DND-41 (cell line): ENCODE data around the gene PARVB.
"Not testable (repeated sequence)": the region's sequence is repeated elsewhere in the genome, so short reads cannot be mapped to it uniquely, and the experiment has no call there.

Experiments used
- ATAC-seq: fragments of 200-7000 bp; cut with Tn5 transposase; 3 replicates; pipeline ENCODE4 v1.9.1; 2021; ENCODE audit warnings: low read depth; ENCODE audit not compliant: insufficient read depth
- DNase-seq: peaks from one replicate; pipeline ENCODE4 v3.0.0-alpha.2; 2020
- H2AFZ ChIP-seq: 2 replicates; pipeline ENCODE4 v1.6.0; 2012; ENCODE audit warnings: low read depth, low read length
- H3K27ac ChIP-seq: 2 replicates; pipeline ENCODE4 v1.5.1; 2012; ENCODE audit warnings: low read length, inconsistent platforms
- H3K27me3 ChIP-seq: fragments of 200-600 bp; sonication (generic); 2 replicates; pipeline ENCODE4 v1.6.0; 2012; ENCODE audit warnings: low read length, mild to moderate bottlenecking, inconsistent platforms; ENCODE audit not compliant: insufficient read depth, poor library complexity
- H3K36me3 ChIP-seq: 2 replicates; pipeline ENCODE4 v1.5.1; 2012; ENCODE audit warnings: low read length, inconsistent platforms; ENCODE audit not compliant: insufficient read depth
- H3K4me1 ChIP-seq: 2 replicates; pipeline ENCODE4 v1.5.1; 2012; ENCODE audit warnings: mild to moderate bottlenecking, low read length; ENCODE audit not compliant: insufficient read depth
- H3K4me2 ChIP-seq: 2 replicates; pipeline ENCODE4 v1.6.0; 2012; ENCODE audit warnings: mild to moderate bottlenecking, moderate library complexity, low read length, inconsistent platforms; ENCODE audit not compliant: insufficient read depth
- H3K4me3 ChIP-seq, 2 experiments: fragments of 200-600 bp in 1 of 2; shearing (Covaris generic) in 1 of 2; 2 replicates each; pipeline ENCODE4 v1.5.1; 2012 to 2016; ENCODE audit warnings: inconsistent platforms in 2 of 2, low read length in 2 of 2, mild to moderate bottlenecking in 2 of 2, low read depth in 1 of 2, moderate library complexity in 1 of 2
- H3K79me2 ChIP-seq: 2 replicates; pipeline ENCODE4 v1.6.0; 2012; ENCODE audit warnings: low read length, inconsistent platforms; ENCODE audit not compliant: insufficient read depth
- H3K9ac ChIP-seq: 2 replicates; pipeline ENCODE4 v1.6.0; 2012; ENCODE audit warnings: low read depth, mild to moderate bottlenecking, inconsistent platforms, low read length, moderate library complexity
- H3K9me3 ChIP-seq: 2 replicates; pipeline ENCODE4 v1.5.1; 2012; ENCODE audit warnings: low read length, moderate library complexity, mild to moderate bottlenecking, inconsistent platforms; ENCODE audit not compliant: insufficient read depth, severe bottlenecking
- H4K20me1 ChIP-seq: 2 replicates; pipeline ENCODE4 v1.6.0; 2012; ENCODE audit warnings: low read length; ENCODE audit not compliant: insufficient read depth
- EZH2 ChIP-seq: IDR thresholded peaks from 3 replicates; pipeline ENCODE4 v1.6.1; 2012; ENCODE audit warnings: borderline replicate concordance, low read depth, mild to moderate bottlenecking, moderate library complexity, low read length, inconsistent platforms; ENCODE audit not compliant: severe bottlenecking
- TF ChIP-seq, protein P1 (sequence below): IDR thresholded peaks from 2 replicates; pipeline ENCODE4 v1.5.1; 2012; ENCODE audit warnings: borderline replicate concordance, low read length, moderate library complexity, mild to moderate bottlenecking; ENCODE audit not compliant: poor library complexity, severe bottlenecking; ENCODE audit errors: extremely low read depth

Gene PARVB

DNA sequence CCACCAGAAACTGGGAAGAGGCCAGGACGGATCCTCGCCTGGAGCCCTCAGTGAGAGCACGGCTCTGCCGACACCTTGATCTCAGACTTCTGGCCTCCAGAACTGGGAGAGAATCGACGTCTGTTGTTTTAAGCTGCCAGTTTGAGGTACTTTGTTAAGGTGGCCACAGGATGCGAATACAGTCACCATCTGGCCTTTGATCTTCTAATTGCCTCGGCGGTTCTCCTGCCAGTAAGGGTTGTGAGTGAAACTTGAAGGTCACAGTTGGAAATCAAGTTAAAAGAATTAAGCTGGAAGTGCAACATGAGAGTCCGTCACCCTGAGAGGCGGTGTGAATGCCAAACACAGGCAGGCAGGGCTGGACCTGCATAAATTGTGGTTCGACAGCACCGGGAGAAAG is 27.9 kb downstream of the PARVB start:
- H3K4me2 ChIP-seq = no peak overlapping the region
- H3K27me3 ChIP-seq = no peaks in the 10 kb centered on the region
- no peak overlapping the region for H3K4me3 ChIP-seq
- H3K79me2 ChIP-seq = no peaks in the 10 kb centered on the region
- no peaks in the 10 kb centered on the region for H3K4me1 ChIP-seq
- no peak for TF ChIP-seq EZH2
- TF ChIP-seq, protein P1, sequence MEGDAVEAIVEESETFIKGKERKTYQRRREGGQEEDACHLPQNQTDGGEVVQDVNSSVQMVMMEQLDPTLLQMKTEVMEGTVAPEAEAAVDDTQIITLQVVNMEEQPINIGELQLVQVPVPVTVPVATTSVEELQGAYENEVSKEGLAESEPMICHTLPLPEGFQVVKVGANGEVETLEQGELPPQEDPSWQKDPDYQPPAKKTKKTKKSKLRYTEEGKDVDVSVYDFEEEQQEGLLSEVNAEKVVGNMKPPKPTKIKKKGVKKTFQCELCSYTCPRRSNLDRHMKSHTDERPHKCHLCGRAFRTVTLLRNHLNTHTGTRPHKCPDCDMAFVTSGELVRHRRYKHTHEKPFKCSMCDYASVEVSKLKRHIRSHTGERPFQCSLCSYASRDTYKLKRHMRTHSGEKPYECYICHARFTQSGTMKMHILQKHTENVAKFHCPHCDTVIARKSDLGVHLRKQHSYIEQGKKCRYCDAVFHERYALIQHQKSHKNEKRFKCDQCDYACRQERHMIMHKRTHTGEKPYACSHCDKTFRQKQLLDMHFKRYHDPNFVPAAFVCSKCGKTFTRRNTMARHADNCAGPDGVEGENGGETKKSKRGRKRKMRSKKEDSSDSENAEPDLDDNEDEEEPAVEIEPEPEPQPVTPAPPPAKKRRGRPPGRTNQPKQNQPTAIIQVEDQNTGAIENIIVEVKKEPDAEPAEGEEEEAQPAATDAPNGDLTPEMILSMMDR = no peak
- H3K27ac ChIP-seq = no peak overlapping the region
- H3K9me3 ChIP-seq = no peaks in the 10 kb centered on the region
- no peak overlapping the region for H2AFZ ChIP-seq
- H3K36me3 ChIP-seq = no peaks in the 10 kb centered on the region
- DNase-seq (no peak), ATAC-seq (no peak)
- H3K9ac ChIP-seq = no peak overlapping the region
- no peaks in the 10 kb centered on the region for H4K20me1 ChIP-seq

DNA sequence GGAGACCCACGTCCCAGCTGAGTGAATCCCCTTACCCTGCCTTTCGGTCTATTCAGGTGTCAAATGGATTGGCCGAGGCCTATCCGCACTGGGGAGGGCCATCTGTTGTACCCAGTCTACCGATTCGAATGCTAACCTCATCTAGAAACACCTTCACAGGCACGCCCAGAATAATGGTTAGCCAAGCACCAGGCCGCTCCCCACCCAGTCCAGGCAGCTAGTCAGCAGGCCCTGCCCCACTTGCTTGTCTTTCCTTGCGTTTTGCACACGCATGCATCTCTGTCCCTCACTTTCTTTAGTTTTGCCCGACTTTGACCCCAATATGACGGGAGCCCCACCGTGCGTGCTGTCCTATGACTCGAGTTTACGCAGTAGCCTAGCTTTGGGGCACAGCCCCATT is 31.7 kb downstream of the PARVB start:
- Histone ChIP-seq H2AFZ (no peak overlapping the region), H3K9ac (no peak overlapping the region), H3K36me3 (no peaks in the 10 kb centered on the region), H4K20me1 (no peaks in the 10 kb centered on the region), H3K4me1 (no peaks in the 10 kb centered on the region), H3K27me3 (no peaks in the 10 kb centered on the region), H3K4me3 (no peak overlapping the region), H3K9me3 (peaks cover 3% of the 10 kb centered on the region), H3K27ac (no peak overlapping the region), H3K4me2 (no peak overlapping the region), H3K79me2 (no peaks in the 10 kb centered on the region)
- DNase-seq (no peak), ATAC-seq (no peak)
- TF ChIP-seq EZH2 = no peak
- TF ChIP-seq, protein P1 = no peak

- H3K27ac ChIP-seq, H3K79me2 ChIP-seq, H3K4me1 ChIP-seq, H3K4me3 ChIP-seq, H2AFZ ChIP-seq, H3K9me3 ChIP-seq, H3K4me2 ChIP-seq, ATAC-seq, H3K27me3 ChIP-seq, H3K36me3 ChIP-seq, DNase-seq, H3K9ac ChIP-seq, H4K20me1 ChIP-seq: not testable (repeated sequence)
Observed at GRCh38 chr22:44056649-44057048, 32.5 kb downstream of the PARVB start.

DNA sequence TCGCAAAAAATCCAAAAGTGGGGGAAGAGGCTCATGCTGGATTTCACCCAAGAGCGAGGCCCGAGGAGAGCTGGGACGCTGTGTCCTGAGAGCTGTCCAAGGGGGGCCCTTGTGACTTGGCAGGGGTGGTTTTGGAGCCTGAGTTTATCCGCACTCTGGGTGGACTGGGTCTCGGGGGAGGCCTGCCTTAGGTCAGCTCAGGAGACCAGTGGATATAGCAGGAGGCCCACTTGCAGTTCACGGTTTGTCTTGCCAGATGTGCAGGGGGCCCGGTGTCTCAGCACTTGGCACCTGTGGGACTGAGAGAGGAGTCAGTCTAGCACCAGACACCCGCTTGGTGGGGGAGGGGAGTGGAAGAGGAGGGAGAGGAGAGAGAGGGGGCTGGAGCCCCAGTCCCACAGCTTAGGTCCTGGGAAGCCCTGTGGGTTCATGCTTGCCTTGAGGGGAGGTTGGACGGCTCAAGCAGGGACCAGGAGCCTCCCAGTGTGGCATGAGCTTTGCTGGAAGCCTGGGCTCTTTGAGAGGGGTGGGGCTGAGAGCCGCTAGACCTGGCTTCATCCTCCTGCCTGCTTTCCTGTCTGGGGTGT is 33.4 kb downstream of the PARVB start:
- Histone ChIP-seq H3K4me3 (no peak overlapping the region), H3K4me2 (no peak overlapping the region), H4K20me1 (no peaks in the 10 kb centered on the region), H3K9ac (no peak overlapping the region), H3K36me3 (no peaks in the 10 kb centered on the region), H3K27ac (no peak overlapping the region), H3K27me3 (no peaks in the 10 kb centered on the region), H2AFZ (no peak overlapping the region), H3K9me3 (peaks cover 3% of the 10 kb centered on the region), H3K4me1 (no peaks in the 10 kb centered on the region), H3K79me2 (no peaks in the 10 kb centered on the region)
- DNase-seq = no peak
- no peak for ATAC-seq
- TF ChIP-seq EZH2 = no peak
- TF ChIP-seq, protein P1 = no peak
